Esophagus muscularis mucosa (tissue), 3 donors: Measurements from ENCODE around the gene PLK1.

Experiments used
- CTCF ChIP-seq, 3 experiments: fragments of 200-600 bp in 2 of 3; fragments of 450-650 bp in 1 of 3; sonication (generic) in 2 of 3; IDR thresholded peaks; one replicate each; pipeline ENCODE4 v1.5.1; 2017 to 2019; ENCODE audit warnings: antibody characterized with exemption in 3 of 3, mild to moderate bottlenecking in 2 of 3, moderate library complexity in 1 of 3
- POLR2A ChIP-seq: fragments of 450-650 bp; IDR thresholded peaks from one replicate; pipeline ENCODE4 v1.6.1; 2017; ENCODE audit warnings: antibody characterized with exemption, moderate library complexity, mild to moderate bottlenecking, low read depth

GRCh38 chr16:23679986-23680336 is 1.3 kb downstream of the PLK1 start:
- no peak for TF ChIP-seq CTCF (IDR thresholded peaks at IDR 0.05)
- no peak for TF ChIP-seq POLR2A
